H9 (cell line): ENCODE data around the gene COL28A1. TPM values are rescaled to one million over a fixed set of nuclear protein-coding genes. Genes with fewer than 3 reads are reported as not detected.

Experiments used
- DNase-seq: peaks from one replicate; pipeline ENCODE4 v3.0.0-alpha.2; 2017
- H2AFZ ChIP-seq: one replicate; pipeline ENCODE4 v1.6.1; 2013; ENCODE audit warnings: mild to moderate bottlenecking, low read length, control low read depth, moderate library complexity
- H2AK5ac ChIP-seq: 2 replicates; pipeline ENCODE4 v1.6.1; 2013; ENCODE audit warnings: low read length, control low read depth, mixed read lengths; ENCODE audit not compliant: insufficient read length
- H2BK120ac ChIP-seq: one replicate; pipeline ENCODE4 v1.6.1; 2013; ENCODE audit warnings: low read depth, mild to moderate bottlenecking, low read length, control low read depth, inconsistent platforms; ENCODE audit not compliant: poor library complexity, severe bottlenecking
- H2BK12ac ChIP-seq: 2 replicates; pipeline ENCODE4 v1.6.1; 2013; ENCODE audit warnings: low read length, control low read depth, mixed read lengths, low read depth; ENCODE audit not compliant: insufficient read length
- H2BK15ac ChIP-seq: 2 replicates; pipeline ENCODE4 v1.6.1; 2013; ENCODE audit warnings: low read depth, low read length, control low read depth
- H2BK20ac ChIP-seq: one replicate; pipeline ENCODE4 v1.6.1; 2013; ENCODE audit warnings: low read depth, mild to moderate bottlenecking, low read length, control low read depth, inconsistent platforms; ENCODE audit not compliant: poor library complexity, severe bottlenecking
- H2BK5ac ChIP-seq: 2 replicates; pipeline ENCODE4 v1.6.1; 2013; ENCODE audit warnings: low read length, control low read depth, mixed read lengths; ENCODE audit not compliant: insufficient read length
- H3K14ac ChIP-seq: 2 replicates; pipeline ENCODE4 v1.6.1; 2013; ENCODE audit warnings: low read length, control low read depth; ENCODE audit not compliant: insufficient read depth
- H3K18ac ChIP-seq: 2 replicates; pipeline ENCODE4 v1.6.1; 2013; ENCODE audit warnings: low read depth, mild to moderate bottlenecking, mixed read lengths, low read length, control low read depth; ENCODE audit not compliant: insufficient read length
- H3K23ac ChIP-seq: 2 replicates; pipeline ENCODE4 v1.6.1; 2013; ENCODE audit warnings: low read length, control low read depth, mixed read lengths, low read depth; ENCODE audit not compliant: insufficient read length
- H3K23me2 ChIP-seq: 2 replicates; pipeline ENCODE4 v1.6.1; 2013; ENCODE audit warnings: low read depth, mild to moderate bottlenecking, mixed read lengths, low read length, control low read depth; ENCODE audit not compliant: insufficient read length, poor library complexity, severe bottlenecking
- H3K27ac ChIP-seq: 2 replicates; pipeline ENCODE4 v1.5.1; 2013; ENCODE audit warnings: low read length, control low read depth, mixed read lengths, low read depth; ENCODE audit not compliant: insufficient read length
- H3K27me3 ChIP-seq: 2 replicates; pipeline ENCODE4 v1.6.1; 2013; ENCODE audit warnings: low read length, control low read depth, inconsistent platforms; ENCODE audit not compliant: insufficient read depth
- H3K4ac ChIP-seq: 2 replicates; pipeline ENCODE4 v1.6.1; 2013; ENCODE audit warnings: low read depth, mild to moderate bottlenecking, control low read depth, inconsistent platforms, low read length, moderate library complexity
- H3K4me1 ChIP-seq: 2 replicates; pipeline ENCODE4 v1.6.1; 2013; ENCODE audit warnings: low read length, control low read depth, inconsistent platforms; ENCODE audit not compliant: insufficient read depth
- H3K4me2 ChIP-seq: 2 replicates; pipeline ENCODE4 v1.6.1; 2013; ENCODE audit warnings: low read length, control low read depth, mixed read lengths; ENCODE audit not compliant: insufficient read length, insufficient read depth
- H3K56ac ChIP-seq: 2 replicates; pipeline ENCODE4 v1.6.1; 2013; ENCODE audit warnings: low read depth, mild to moderate bottlenecking, mixed read lengths, low read length, control low read depth; ENCODE audit not compliant: insufficient read length
- H3K79me1 ChIP-seq: 2 replicates; pipeline ENCODE4 v1.6.1; 2013; ENCODE audit warnings: low read depth, mild to moderate bottlenecking, moderate library complexity, low read length, control low read depth, inconsistent platforms; ENCODE audit not compliant: insufficient read depth, poor library complexity, severe bottlenecking
- H3K79me2 ChIP-seq: 2 replicates; pipeline ENCODE4 v1.6.1; 2013; ENCODE audit warnings: low read length, control low read depth, inconsistent platforms; ENCODE audit not compliant: insufficient read depth
- H3K9ac ChIP-seq: 2 replicates; pipeline ENCODE4 v1.6.1; 2013; ENCODE audit warnings: low read length, control low read depth, mixed read lengths; ENCODE audit not compliant: insufficient read length; ENCODE audit errors: extremely low read depth
- H3K9me3 ChIP-seq: one replicate; pipeline ENCODE4 v1.6.1; 2013; ENCODE audit warnings: low read depth, low read length, inconsistent platforms; ENCODE audit not compliant: control insufficient read depth
- H3T11ph ChIP-seq: one replicate; pipeline ENCODE4 v1.6.1; 2013; ENCODE audit warnings: mild to moderate bottlenecking, low read length, control low read depth, inconsistent platforms
- H4K20me1 ChIP-seq: one replicate; pipeline ENCODE4 v1.6.1; 2013; ENCODE audit not compliant: control insufficient read depth, insufficient read length, insufficient read depth
- H4K5ac ChIP-seq: 2 replicates; pipeline ENCODE4 v1.6.1; 2013; ENCODE audit warnings: low read depth, mild to moderate bottlenecking, mixed read lengths, low read length, control low read depth; ENCODE audit not compliant: insufficient read length
- H4K8ac ChIP-seq: replicated peaks from 2 replicates; pipeline ENCODE4 v1.6.1; 2013; ENCODE audit warnings: low read length, control low read depth, mixed read lengths, low read depth; ENCODE audit not compliant: insufficient read length
- H4K91ac ChIP-seq: 2 replicates; pipeline ENCODE4 v1.6.1; 2013; ENCODE audit warnings: low read depth, mild to moderate bottlenecking, moderate library complexity, mixed read lengths, low read length, control low read depth; ENCODE audit not compliant: insufficient read length
- H3K27ac Mint-ChIP-seq, 3 experiments: 2 replicates in 2 of 3; 3 replicates in 1 of 3; pipeline ENCODE4 v1.8.0; 2020 to 2021; ENCODE audit warnings: mixed read lengths in 3 of 3, mild to moderate bottlenecking in 1 of 3, moderate library complexity in 1 of 3
- H3K27me3 Mint-ChIP-seq: 2 replicates; pipeline ENCODE4 v1.8.0; 2021; ENCODE audit warnings: low read depth, mild to moderate bottlenecking, moderate library complexity, mixed read lengths
- H3K36me3 Mint-ChIP-seq, 3 experiments: 2 replicates in 2 of 3; 3 replicates in 1 of 3; pipeline ENCODE4 v1.8.0; 2020 to 2021; ENCODE audit warnings: low read depth in 3 of 3, mixed read lengths in 3 of 3; ENCODE audit not compliant: insufficient read depth in 1 of 3
- H3K4me1 Mint-ChIP-seq, 2 experiments: 2 replicates each; pipeline ENCODE4 v1.8.0; 2020; ENCODE audit warnings: mixed read lengths in 2 of 2
- H3K4me3 Mint-ChIP-seq, 2 experiments: 2 replicates in 1 of 2; 3 replicates in 1 of 2; pipeline ENCODE4 v1.8.0; 2020 to 2021; ENCODE audit warnings: mild to moderate bottlenecking in 2 of 2, mixed read lengths in 2 of 2, moderate library complexity in 1 of 2
- H3K9me3 Mint-ChIP-seq, 2 experiments: 2 replicates in 1 of 2; 3 replicates in 1 of 2; pipeline ENCODE4 v1.8.0; 2020; ENCODE audit warnings: mild to moderate bottlenecking in 2 of 2, mixed read lengths in 2 of 2, moderate library complexity in 1 of 2
- CTCF ChIP-seq: fragments of 200-600 bp; sonication (generic); conservative IDR thresholded peaks from 3 replicates; pipeline ENCODE4 v1.8.0; 2021; ENCODE audit warnings: antibody characterized with exemption, mild to moderate bottlenecking
- WGBS: extraction: QIAGEN DNeasy Blood & Tissue Kit; methylation state at CpG from one replicate; pipeline ENCODE4 v1.1.7; 2013; ENCODE audit warnings: missing lambda C conversion rate, low lambda C conversion rate, mixed read lengths; ENCODE audit not compliant: insufficient read length; ENCODE audit errors: extremely low coverage; 5-methylcytosine and 5-hydroxymethylcytosine counted together
- total RNA-seq: library from RNA; stranded (reverse); gene quantifications from 2 replicates; pipeline ENCODE4 v1.2.1, GENCODE V29; 2021

COL28A1 gene
- total RNA-seq, 1 experiment from 2014 or later = 0.66 TPM

- Histone ChIP-seq H2BK20ac (no peak overlapping the region), H3K79me1 (peaks cover 3% of the 10 kb centered on the region), H3K4ac (no peak overlapping the region), H3K23ac (no peak overlapping the region), H4K20me1 (no peaks in the 10 kb centered on the region), H3K9ac (no peak overlapping the region), H3K27ac (no peak overlapping the region), H3K56ac (no peak overlapping the region), H4K5ac (no peak overlapping the region), H2BK120ac (no peak overlapping the region), H3K4me1 (peaks cover 8% of the 10 kb centered on the region; the same call in 1 of the 2 replicates), H3T11ph (no peak overlapping the region), H3K14ac (no peak overlapping the region), H3K79me2 (peaks cover 18% of the 10 kb centered on the region; the same call in 1 of the 2 replicates), H2AFZ (no peak overlapping the region), H4K91ac (no peak overlapping the region), H3K18ac (no peak overlapping the region), H2AK5ac (no peak overlapping the region), H3K4me2 (no peak overlapping the region), H3K9me3 (no peaks in the 10 kb centered on the region), H4K8ac (no peak overlapping the region), H3K23me2 (peaks cover 3% of the 10 kb centered on the region), H2BK5ac (no peak overlapping the region), H3K27me3 (no peaks in the 10 kb centered on the region), H2BK12ac (no peak overlapping the region), H2BK15ac (no peak overlapping the region)
- TF ChIP-seq CTCF = no peak
- no CpG with 5 or more reads among the region's 3 CpGs for WGBS
- DNase-seq = no peak
- Mint-ChIP-seq H3K27me3 (no peaks in the 10 kb centered on the region), H3K4me1 (peaks cover 15 to 20% of the 10 kb centered on the region in 2 experiments), H3K9me3 (peaks cover 10% of the 10 kb centered on the region in 2 experiments), H3K27ac (no peak overlapping the region; a peak in 1 of 7 replicates), H3K4me3 (no peak overlapping the region), H3K36me3 (peaks cover 25 to 39% (median 27%) of the 10 kb centered on the region in 3 experiments)
Measured at GRCh38 chr7:7569615-7570014, 33.9 kb upstream of the COL28A1 start.
